Gastrocnemius medialis (tissue), 4 donors: ENCODE data around the gene HK1.

ENCODE experiments used
- POLR2A ChIP-seq, 2 donors: fragments of 450-650 bp; IDR thresholded peaks; one replicate each; pipeline ENCODE4 v1.6.1; 2017; ENCODE audit warnings: antibody characterized with exemption in 2 of 2, mild to moderate bottlenecking in 2 of 2, moderate library complexity in 2 of 2
- TF ChIP-seq, protein P1 (sequence below), 5 experiments: fragments of 450-650 bp in 3 of 5; fragments of 200-600 bp in 2 of 5; sonication (generic) in 2 of 5; IDR thresholded peaks in 4 of 5; conservative IDR thresholded peaks in 1 of 5; 1 replicate in 4 of 5; 2 replicates in 1 of 5; pipeline ENCODE4 v1.5.1; 2016 to 2019; ENCODE audit warnings: antibody characterized with exemption in 5 of 5, mild to moderate bottlenecking in 3 of 5, moderate library complexity in 3 of 5

GRCh38 chr10:69359594-69359993, 81.3 kb downstream of the HK1 start:
- TF ChIP-seq, protein P1, sequence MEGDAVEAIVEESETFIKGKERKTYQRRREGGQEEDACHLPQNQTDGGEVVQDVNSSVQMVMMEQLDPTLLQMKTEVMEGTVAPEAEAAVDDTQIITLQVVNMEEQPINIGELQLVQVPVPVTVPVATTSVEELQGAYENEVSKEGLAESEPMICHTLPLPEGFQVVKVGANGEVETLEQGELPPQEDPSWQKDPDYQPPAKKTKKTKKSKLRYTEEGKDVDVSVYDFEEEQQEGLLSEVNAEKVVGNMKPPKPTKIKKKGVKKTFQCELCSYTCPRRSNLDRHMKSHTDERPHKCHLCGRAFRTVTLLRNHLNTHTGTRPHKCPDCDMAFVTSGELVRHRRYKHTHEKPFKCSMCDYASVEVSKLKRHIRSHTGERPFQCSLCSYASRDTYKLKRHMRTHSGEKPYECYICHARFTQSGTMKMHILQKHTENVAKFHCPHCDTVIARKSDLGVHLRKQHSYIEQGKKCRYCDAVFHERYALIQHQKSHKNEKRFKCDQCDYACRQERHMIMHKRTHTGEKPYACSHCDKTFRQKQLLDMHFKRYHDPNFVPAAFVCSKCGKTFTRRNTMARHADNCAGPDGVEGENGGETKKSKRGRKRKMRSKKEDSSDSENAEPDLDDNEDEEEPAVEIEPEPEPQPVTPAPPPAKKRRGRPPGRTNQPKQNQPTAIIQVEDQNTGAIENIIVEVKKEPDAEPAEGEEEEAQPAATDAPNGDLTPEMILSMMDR (IDR thresholded peaks at IDR 0.05 in 4 of 5, conservative IDR thresholded peaks at IDR 0.05 in 1 of 5) = no peak
- no peak for TF ChIP-seq POLR2A (IDR thresholded peaks at IDR 0.05)
